GM21360 (cell line): Measurements from ENCODE around the gene CACNG7.
"Not testable (repeated sequence)": the region's sequence is repeated elsewhere in the genome, so short reads cannot be mapped to it uniquely, and the experiment has no call there.

ENCODE experiments used
- ATAC-seq: cut with Tn5 transposase; IDR thresholded peaks from one replicate; pipeline ENCODE4 v1.9.1; 2021; ENCODE audit warnings: mild to moderate bottlenecking, moderate library complexity; ENCODE audit not compliant: unreplicated experiment

Gene CACNG7

DNA sequence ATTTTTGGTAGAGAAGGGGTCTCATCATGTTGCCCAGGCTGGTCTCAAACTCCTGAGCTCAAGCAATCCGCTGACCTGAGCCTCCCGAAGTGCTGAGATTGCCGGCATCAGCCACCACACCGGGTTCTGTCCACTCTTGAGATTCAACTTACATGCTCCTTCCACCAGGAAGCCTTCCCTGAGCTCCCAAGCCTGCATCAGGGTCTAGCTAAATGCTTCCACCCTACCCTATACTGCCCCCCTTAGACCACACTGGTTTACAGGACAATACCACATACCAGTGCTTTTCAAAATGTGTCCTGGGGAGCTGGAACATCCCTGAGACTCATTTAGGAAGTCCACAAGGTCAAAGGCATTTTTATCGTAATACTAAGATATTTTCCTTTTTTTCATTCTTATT lies 38.5 kb downstream of the CACNG7 start:
- no peak for ATAC-seq

DNA sequence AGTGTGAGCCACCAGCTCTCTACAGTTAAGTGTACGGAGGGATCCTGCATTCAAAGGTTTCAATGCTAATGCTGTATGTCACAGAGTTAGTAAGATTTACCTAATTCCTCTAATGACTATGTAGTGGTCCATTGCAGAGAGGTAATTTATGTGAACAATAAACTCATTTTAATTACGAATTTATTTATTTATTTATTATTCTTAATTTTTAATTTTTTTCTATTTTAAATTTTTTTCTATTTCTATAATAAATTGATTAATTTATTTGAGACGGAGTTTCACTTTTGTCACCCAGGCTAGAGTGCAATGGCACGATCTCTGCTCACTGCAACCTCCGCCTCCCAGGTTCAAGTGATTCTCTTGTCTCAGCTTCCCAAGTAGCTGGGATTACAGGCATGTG lies 39.5 kb downstream of the CACNG7 start:
- not testable (repeated sequence) for ATAC-seq

DNA sequence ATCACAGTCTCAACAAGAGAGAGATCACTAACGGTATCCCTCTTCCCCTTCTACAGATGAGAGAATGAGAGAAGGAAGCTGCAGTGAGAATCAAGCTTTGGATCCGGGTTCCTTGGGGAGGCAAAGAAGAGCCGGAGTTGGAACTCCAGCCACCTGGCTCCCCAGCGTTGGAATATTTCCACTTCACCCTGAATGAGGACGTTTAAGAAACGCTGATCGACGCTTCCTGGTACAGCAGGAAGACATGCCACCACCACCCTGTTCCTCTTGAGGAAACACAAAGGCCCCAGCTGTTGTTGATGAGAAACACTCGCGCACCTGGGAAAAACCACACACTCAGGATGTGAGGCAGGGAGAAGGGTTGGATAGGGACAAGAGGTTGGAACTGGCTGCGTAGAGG lies 42.4 kb downstream of the CACNG7 start:
- ATAC-seq: no peak

DNA sequence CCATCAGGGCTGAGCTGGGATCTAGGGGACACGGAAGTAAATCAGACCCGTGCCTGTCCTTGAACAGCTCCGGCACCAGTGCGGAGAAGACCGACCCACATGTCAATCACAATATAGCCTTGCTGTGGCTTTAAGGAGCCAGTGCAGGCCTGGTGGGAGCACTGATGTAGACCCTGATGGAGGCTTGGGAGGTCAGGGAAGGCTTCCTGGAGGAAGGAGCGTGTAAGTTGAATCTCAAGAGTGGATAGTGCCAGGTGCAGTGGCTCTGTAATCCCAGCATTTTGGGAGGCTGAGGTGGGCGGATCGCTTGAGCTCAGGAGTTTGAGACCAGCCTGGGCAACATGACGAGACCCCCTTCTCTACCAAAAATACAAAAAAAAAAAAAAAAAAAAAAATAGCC lies 42.9 kb downstream of the CACNG7 start:
- ATAC-seq: no peak

DNA sequence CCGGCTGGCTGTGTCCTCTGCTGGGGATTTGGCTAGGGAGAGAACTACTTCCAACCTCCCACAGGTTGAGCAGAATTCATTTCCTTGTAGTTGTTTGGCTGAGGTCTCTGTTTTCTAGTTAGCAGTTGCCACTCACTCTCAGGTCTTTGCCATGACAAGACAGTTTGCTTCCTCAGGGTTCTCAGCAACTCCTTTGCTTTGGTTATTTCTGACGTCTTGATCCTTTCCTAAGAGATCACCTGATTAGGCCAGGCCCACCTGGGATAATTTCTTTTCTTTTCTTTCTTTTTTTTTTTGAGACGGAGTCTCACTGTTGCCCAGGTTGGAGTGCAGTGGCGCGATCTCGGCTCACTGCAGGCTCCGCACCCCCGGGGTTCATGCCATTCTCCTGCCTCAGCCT lies 44.3 kb downstream of the CACNG7 start:
- no peak for ATAC-seq

DNA sequence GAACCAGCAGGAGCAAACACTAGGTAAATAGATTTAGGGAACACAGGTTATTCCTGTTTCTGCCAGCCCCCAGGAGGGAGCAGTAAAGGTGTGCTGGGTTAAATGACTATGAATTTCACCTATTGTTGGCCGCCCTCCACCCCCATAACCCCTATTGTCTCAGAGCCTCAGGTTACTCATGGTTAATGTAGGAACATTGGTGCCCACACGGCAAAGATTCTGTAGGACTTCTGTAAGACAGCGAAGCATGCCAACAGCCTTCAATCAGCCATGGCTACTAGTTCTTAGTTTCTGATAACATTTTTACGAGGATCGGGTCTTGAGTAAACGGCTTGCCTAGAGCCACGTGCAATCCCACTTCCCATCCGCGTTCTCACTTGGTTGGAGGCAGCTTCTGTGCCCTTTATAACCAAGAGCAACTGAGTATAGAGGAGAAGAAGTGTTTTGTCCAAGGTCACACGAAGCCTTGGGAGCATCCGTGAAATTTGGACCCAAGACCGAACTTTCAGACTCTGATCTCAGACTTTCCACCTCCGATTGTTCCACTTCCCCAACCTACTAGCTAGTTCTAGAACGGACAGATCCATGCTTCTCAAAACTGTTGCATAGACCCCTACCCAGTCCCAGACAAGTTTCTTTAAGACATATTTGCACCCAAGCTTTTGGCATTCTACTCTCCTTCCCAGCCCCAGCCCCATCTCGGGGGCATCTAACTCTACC lies 48.5 kb downstream of the CACNG7 start:
- no peak for ATAC-seq

DNA sequence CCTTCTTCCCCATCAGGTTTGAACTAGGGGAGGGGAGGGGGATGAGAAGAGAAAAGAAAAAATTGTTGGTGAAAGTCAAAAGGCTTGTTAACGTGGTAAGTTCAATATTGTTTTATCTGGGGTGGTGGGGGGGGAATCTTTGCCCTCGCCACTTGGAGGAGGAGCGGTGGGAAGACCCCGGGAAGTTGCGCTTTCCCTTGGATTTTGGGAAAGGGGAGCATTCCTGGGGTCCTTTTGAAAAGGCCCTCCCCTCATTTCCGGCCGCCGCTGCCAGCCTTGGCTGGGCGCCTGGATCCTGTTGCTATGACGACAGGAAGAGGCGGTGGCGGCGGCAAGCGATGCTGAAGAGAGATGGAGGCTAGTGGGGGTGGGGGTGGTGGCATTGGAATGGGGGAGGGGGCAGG lies 49.1 kb downstream of the CACNG7 start:
- ATAC-seq: no peak

DNA sequence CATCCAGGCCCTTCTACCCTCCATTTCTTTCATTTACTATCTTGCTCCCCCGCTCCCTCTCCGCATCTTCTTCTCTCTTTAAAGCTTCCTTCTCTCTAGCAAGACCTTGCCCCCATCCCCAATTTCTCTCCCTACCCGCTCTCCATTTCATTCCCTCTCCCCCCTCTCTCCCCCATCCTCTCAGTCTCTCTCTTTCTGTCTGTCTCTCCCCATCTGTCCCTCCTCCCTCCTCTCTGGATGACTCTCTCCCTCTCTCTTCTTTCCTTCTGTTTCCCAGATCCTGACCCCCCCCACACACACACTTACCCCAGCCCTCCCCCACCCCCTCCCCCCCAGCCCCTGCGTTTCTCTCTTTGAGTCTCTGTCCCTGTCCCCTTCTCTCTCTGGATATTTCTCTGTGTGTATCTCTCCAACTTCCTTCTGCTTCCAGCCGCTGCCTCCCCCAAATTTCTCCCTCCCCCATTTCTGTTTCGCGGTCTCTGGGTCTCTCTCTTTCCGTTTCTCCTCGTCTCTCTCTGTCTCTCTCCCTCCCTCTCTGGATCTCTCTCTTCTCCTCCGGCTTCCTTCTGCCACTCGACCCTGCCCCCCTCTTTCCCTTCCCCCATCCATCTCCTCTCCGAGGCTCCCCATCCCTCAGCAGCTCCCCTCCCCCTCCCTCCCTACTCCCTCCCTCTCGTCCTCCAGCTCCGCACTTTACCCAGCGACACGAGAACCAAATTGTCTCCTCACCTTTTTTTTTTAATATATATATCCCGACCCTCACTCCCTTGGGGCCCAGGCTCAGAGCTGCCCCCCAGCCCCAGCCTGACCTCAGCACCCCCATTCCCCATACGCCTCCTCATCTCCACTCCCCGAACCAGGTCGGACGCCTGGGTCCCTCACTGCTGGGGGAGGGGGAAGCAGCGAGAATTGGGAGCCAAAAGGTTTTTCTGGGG lies 50.0 kb downstream of the CACNG7 start:
- ATAC-seq: no peak

DNA sequence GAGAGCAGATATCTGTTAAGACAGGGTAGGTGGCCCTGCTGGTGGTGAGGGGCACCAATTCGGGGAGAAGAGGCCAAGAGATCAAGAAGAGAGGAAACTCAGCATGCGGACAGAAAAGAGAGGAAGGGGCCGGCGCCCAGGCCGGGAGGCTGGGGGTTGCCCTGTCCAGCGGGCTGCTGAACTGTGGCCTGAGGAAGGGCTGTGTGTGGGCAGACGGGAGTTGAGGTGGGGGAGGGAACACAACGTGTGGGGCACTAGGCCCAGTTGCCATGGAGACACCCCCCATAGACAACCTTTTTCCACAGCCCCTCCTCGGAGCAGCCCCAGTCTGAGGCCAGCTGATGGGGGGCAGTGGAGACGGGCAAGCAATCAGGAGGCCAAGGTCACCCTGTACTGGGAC lies 51.1 kb downstream of the CACNG7 start:
- no peak for ATAC-seq

DNA sequence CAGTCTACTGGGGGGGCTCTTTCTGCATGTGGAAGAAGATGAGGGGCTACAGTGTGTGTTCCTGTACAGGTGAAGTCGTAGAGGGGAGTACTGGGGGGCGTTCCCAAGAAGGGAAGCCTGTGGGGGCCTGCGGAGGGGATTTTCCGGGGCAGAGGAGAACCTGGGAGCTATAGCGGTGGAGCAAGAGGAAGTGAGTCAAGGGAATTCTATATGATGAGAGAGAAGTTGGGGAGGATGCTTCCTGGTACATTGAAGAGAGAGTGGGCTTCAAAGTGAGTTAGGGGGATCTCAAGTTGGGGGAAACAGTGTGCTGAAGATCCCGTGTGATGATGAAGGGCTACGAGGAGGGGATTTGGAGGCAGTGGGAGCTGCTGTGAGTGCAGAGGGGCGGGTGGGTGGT lies 51.8 kb downstream of the CACNG7 start:
- no peak for ATAC-seq

DNA sequence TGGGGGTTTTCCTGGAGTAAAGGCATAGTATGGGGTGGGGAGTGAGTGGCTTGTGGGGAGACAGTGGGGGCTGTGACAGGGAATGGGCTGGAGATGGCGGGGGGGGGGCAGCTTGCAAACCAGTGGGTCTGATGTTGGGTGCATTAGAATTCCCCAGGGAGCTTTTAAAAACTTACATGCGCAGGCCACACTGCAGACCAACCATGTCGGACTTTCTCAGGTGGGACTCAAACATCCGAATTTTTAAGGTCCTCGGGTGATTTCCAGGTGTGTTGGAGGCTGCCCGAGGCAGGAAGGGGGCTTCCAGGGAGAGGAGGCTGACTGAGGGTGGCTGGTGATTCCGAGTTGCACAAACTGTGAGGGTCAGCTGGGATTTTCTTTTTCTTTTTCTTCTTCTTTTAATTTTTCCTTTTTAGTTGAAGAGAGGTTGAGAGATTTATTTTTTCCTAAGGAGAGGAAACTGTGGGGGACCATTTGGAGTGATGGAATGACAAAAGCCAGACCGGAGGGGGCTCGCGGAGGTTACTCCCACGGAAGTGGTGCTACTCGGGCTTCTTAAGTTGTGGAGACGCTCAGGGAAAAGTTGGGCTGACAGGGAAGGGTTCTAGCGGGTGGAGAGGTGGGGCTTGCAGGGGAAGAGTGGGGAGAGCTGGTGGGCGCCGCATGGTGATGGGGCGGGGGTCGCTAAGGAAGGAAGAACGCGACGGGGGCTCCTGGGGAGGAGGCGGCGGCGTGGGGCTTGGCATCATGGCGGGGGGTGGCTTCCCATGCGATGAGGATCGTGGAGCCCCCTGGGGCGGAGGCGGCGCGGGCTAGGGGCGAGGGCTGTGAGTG lies 52.7 kb downstream of the CACNG7 start:
- ATAC-seq: no peak

DNA sequence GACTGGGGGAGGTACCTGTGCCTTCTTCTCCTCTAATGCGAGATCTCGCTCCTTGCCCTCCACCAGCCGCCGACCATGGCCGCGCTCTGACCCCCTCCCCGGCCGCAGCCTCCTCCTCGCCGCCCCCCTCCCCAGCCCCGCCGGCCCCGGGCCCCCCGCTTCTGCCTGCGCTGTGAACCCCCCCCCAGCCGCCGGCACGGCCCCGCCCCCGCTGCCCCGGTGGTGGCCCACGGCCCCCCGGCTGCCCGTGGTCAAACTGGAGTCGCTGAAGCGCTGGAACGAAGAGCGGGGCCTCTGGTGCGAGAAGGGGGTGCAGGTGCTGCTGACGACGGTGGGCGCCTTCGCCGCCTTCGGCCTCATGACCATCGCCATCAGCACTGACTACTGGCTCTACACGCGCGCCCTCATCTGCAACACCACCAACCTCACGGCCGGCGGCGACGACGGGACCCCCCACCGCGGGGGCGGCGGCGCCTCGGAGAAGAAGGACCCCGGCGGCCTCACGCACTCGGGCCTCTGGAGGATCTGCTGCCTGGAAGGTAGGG lies 53.9 kb downstream of the CACNG7 start, which contains the start of gene CACNG8:
CACNG8 (plus strand) TSS at position 51 of the 545 bp plus-strand sequence.
- no peak for ATAC-seq

DNA sequence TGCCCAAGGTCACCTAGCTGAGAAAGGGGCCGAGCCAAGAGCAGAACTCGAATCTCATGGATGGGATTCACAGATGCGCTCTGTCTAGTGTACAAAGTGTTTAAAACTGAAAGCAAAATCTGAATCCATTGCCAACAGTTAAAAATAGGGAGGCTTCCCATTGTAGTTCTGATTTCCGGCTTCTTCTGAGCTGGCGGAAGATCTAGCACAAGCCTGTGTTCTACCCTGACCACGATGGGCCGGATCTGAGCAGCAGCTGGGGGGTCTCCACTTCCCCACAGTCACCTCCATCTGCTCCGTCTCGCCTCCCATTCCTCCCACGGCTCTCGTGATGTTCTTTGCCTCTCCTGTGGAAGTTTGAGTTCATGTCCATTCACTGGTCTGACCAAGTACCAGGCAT lies 56.0 kb downstream of the CACNG7 start:
- ATAC-seq: no peak

DNA sequence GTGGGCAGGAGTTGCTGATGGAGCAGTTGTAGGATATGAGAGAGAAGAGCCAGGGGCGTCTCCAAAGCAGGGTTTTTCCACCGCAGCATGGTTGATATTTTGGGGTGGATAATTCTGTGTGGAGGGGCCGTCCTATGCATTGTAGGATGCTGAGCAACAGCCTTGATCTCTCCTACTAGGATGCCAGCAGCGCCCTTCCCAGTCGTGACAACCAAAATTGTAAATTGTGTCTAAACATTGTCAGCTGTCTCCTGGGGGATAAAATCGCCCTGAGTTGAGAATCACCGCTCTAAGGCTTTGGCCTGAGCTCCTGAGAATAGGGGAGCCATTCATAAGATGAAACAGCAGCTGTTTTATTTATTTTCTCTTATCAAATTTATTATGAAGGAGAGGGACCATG lies 57.9 kb downstream of the CACNG7 start:
- no peak for ATAC-seq

DNA sequence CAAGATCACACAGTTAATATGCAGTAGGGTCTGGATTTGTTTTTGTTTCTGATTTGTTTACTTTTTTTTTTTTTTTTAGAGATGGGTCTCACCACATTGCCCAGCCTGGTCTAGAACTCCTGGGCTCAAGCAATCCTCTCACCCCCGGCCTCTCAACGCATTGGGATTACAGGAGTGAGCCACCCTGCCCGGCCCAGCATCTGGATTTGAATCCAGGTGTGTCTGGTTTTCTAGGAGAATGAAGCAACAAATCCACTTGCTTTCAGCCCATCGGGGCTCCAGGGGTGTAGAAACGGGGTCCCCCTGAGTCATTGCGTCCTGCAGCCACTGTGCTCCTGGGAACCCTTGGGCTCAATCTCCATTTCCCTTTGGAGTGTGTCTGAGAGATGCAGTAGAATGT lies 60.3 kb downstream of the CACNG7 start:
- no peak for ATAC-seq

DNA sequence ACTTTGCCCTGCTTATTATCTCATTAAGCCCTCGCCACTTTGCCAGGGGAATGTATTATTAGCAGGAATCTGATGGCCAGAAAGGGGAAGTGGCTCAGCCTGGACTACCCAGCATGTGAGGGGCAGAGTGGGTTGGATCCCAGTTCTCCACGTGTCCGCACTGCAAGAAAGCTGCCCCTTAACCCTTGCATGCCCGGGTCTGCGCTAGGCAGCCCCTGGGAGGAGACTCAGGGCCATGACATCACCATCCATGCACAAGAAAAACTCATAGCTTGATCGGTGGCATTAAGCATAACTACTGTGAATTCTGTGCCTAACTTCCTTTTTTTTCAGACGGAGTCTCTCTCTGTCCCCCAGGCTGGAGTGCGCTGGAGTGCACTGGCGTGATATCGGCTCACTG lies 62.6 kb downstream of the CACNG7 start:
- ATAC-seq: no peak

DNA sequence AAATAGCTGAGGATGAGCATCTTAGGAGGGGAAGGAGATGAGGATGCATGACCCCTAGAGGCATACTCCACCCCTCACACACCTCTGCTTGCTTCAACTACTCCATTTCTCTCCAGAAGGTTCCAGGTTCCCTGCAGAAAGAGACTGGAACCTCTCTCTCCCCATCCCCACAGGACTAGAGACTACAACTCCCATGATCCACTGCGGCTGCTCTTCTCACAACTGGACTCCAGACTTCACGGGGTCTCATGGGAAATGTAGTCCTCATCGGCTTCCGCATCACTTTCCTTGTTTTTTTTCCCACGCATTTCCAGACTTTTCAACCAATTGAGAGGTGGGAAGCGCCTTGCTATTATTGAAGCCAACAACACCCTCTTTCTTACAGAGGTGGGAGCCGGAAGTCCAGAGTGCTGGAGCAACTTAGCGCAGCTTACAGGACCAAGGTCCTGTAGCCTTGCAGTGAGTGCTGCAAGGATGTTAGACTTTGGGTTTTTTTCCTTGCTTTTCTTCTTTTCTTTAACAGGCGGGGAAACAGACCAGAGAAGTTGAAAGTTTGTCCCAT lies 68.4 kb downstream of the CACNG7 start:
- peak; percentile 49 for ATAC-seq

DNA sequence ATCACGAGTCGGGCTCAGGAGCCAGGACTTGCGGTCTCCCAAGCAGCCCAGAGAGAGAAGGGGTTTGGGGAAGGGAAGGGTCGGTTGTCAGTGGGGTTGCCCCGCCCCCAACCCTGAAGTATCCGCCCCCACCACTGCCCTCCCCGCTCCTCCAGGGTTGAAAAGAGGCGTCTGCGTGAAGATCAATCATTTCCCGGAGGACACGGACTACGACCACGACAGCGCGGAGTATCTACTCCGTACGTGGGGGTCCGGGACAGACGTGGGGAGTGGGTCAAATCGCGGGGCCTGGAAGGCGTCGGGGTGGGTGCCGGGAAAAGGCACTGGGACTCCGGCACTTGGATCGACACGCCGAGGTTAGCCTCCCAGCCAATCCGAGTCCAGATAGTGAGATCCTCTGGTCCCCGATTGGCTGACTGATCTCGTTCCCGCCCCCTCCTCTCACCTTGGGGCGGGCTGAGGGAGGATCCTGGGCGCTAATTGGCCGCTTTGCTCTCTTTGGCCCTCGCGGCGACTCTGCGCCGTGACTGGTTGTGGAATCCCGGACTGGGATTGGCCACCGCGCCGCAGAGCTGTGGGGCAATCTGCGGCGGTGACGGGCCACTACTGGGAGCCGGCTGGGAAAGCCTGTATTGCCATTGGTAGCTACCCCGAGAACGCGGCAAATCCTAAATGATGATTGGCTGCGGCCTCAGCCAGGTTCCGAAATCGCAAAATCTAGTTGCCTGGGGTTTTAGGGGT lies 69.1 kb downstream of the CACNG7 start:
- ATAC-seq: no peak

DNA sequence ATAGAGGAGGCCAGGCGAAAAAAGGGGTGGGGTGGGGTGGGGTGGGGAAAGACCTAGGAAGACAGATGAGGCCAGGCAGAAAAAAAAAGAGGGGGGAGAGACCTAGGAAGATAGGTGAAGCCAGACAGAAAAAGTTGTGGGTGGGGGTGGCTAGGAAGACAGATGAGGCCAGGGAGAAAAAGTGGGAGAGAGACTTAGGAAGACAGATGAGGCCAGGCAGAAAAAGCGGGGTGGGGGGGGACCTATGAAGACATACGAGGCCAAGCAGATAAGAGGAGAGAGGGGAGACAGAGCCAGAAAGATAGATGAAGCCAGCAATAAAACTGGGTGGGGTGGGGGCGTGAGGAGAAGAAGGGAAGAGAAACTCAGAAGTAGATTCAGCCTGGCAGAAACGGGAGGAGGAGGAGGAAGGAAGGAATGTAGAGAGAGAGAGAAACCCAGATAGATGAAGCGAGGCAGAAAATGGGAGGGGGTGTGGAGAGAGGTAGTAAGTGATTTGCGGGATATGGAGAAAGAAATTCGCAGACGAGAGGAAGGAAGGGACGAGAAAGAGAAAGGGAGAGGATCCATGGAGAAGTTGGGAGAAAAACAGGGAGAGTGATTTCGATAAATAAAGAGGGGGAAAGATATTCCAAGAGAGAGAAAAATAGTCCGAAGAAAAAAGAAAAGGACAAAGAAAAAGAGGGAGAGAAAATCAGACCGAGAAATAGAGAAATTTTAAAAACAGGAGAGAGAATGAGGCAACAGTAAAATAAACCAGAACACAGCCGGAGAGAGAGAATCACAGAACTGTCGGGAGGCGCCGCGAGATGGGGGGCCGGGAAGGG lies 70.1 kb downstream of the CACNG7 start:
- ATAC-seq: no peak
